DMS153 treated with DMSO at 0.1 percent for 48 hours (cell line): ENCODE data around the gene S100A10.

Experiments used
- DNase-seq: peaks from one replicate; lab custom pipeline; 2025; ENCODE audit not compliant: unreplicated experiment; lab: John Stamatoyannopoulos, UW

The S100A10 gene

GRCh38 chr1:151993734-151994496 lies at the start of gene S100A10:
Gene S100A10, minus strand, starts transcription at chr1:151993859. Its CDS starts 7,629 bp downstream, at chr1:151986230.
- peak; percentile 42 for DNase-seq

- no peak for DNase-seq
Observed at GRCh38 chr1:152042030-152042429, 48.4 kb upstream of the S100A10 start.

- no peak for DNase-seq
Observed at GRCh38 chr1:152039886-152040285, 46.2 kb upstream of the S100A10 start.

- no peak for DNase-seq
Observed at GRCh38 chr1:152039461-152039860, 45.8 kb upstream of the S100A10 start.

- DNase-seq = no peak
Observed at GRCh38 chr1:152038871-152039270, 45.2 kb upstream of the S100A10 start.

- peak; percentile 70 for DNase-seq
Observed at GRCh38 chr1:152036267-152037216, 42.9 kb upstream of the S100A10 start, which contains the start of gene S100A11. Gene S100A11, minus strand, starts transcription at chr1:152037004. Its CDS starts 89 bp downstream, at chr1:152036915.

- peak; percentile 78 for DNase-seq
Observed at GRCh38 chr1:152035539-152036266, 42.0 kb upstream of the S100A10 start.

GRCh38 chr1:152034654-152035538 lies 41.2 kb upstream of the S100A10 start:
- peak; percentile 98 for DNase-seq

- DNase-seq = peak; percentile 98
Observed at GRCh38 chr1:152034324-152034653, 40.6 kb upstream of the S100A10 start.

- DNase-seq = no peak
Observed at GRCh38 chr1:152029929-152030211, 36.2 kb upstream of the S100A10 start.

- no peak for DNase-seq
Observed at GRCh38 chr1:152029144-152029928, 35.7 kb upstream of the S100A10 start.

- no peak for DNase-seq
Observed at GRCh38 chr1:152026895-152027294, 33.2 kb upstream of the S100A10 start.

- no peak for DNase-seq
Observed at GRCh38 chr1:152024223-152024622, 30.6 kb upstream of the S100A10 start.

GRCh38 chr1:152023221-152023620 lies 29.6 kb upstream of the S100A10 start:
- no peak for DNase-seq

GRCh38 chr1:152022474-152022873 lies 28.8 kb upstream of the S100A10 start:
- DNase-seq = no peak

- no peak for DNase-seq
Observed at GRCh38 chr1:152021569-152021968, 27.9 kb upstream of the S100A10 start.

- DNase-seq = no peak
Observed at GRCh38 chr1:152020849-152021248, 27.2 kb upstream of the S100A10 start.

GRCh38 chr1:152018537-152018936 lies 24.9 kb upstream of the S100A10 start:
- DNase-seq = no peak

GRCh38 chr1:152015766-152016165 lies 22.1 kb upstream of the S100A10 start:
- DNase-seq = no peak

GRCh38 chr1:152014943-152015342 lies 21.3 kb upstream of the S100A10 start:
- no peak for DNase-seq
